Spleen (tissue), 11 donors: ENCODE measurements around the gene NHLRC3. TPM values are rescaled to one million over a fixed set of nuclear protein-coding genes. Genes with fewer than 3 reads are reported as not detected.

Experiments
- DNase-seq: peaks from one replicate; pipeline ENCODE4 v3.0.0-alpha.2; 2020
- H3K27ac ChIP-seq, 8 donors: fragments of 200-600 bp; sonication (generic) in 7 of 8; 1 replicate in 4 of 8; 2 replicates in 4 of 8; pipeline versions ENCODE4 v1.5.0 to v1.8.0; 2016 to 2021; ENCODE audit warnings: inconsistent platforms in 4 of 8, mild to moderate bottlenecking in 4 of 8, moderate library complexity in 1 of 8
- H3K27me3 ChIP-seq, 7 donors: fragments of 200-600 bp; sonication (generic) in 6 of 7; replicated peaks in 1 of 7; 1 replicate in 4 of 7; 2 replicates in 3 of 7; pipeline versions ENCODE4 v1.5.0 to v1.8.0; 2016 to 2021; ENCODE audit warnings: inconsistent platforms in 3 of 7, mild to moderate bottlenecking in 1 of 7
- H3K36me3 ChIP-seq, 6 donors: fragments of 200-600 bp; sonication (generic) in 5 of 6; 1 replicate in 4 of 6; 2 replicates in 2 of 6; pipeline versions ENCODE4 v1.5.0 to v1.8.0; 2016 to 2021; ENCODE audit warnings: inconsistent platforms in 2 of 6
- H3K4me1 ChIP-seq, 6 donors: fragments of 200-600 bp; sonication (generic) in 5 of 6; 1 replicate in 3 of 6; 2 replicates in 3 of 6; pipeline versions ENCODE4 v1.5.0 to v1.8.0; 2016 to 2021; ENCODE audit warnings: inconsistent platforms in 3 of 6
- H3K4me3 ChIP-seq, 8 donors: fragments of 200-600 bp; sonication (generic) in 7 of 8; 1 replicate in 4 of 8; 2 replicates in 4 of 8; pipeline versions ENCODE4 v1.5.0 to v1.8.0; 2016 to 2021; ENCODE audit warnings: inconsistent platforms in 4 of 8, mild to moderate bottlenecking in 4 of 8, moderate library complexity in 2 of 8
- H3K9me3 ChIP-seq, 8 donors: fragments of 200-600 bp; sonication (generic) in 7 of 8; 1 replicate in 4 of 8; 2 replicates in 4 of 8; pipeline versions ENCODE4 v1.5.0 to v1.8.0; 2016 to 2021; ENCODE audit warnings: inconsistent platforms in 4 of 8
- CTCF ChIP-seq, 11 experiments: fragments of 200-600 bp in 7 of 11; fragments of 450-650 bp in 4 of 11; sonication (generic) in 4 of 11; IDR thresholded peaks in 8 of 11; conservative IDR thresholded peaks in 3 of 11; 1 replicate in 7 of 11; 2 replicates in 4 of 11; pipeline versions ENCODE4 v1.4.0 to v1.8.0; 2016 to 2021; ENCODE audit warnings: antibody characterized with exemption in 11 of 11, inconsistent platforms in 4 of 11, mild to moderate bottlenecking in 1 of 11
- POLR2A ChIP-seq, 3 donors: fragments of 450-650 bp; IDR thresholded peaks; one replicate each; pipeline ENCODE4 v1.5.1; 2017; ENCODE audit warnings: antibody characterized with exemption in 3 of 3, mild to moderate bottlenecking in 1 of 3
- POLR2AphosphoS5 ChIP-seq, 3 donors: sonication (generic); formaldehyde crosslinking; IDR thresholded peaks; one replicate each; pipeline ENCODE4 v1.5.1; 2017; ENCODE audit warnings: antibody characterized with exemption in 3 of 3
- WGBS, 5 donors: extraction: QIAGEN DNeasy Blood & Tissue Kit in 3 of 5; methylation state at CpG; one replicate each; pipeline versions ENCODE4 v1.1.5 to v1.1.7; 2013 to 2018; 5-methylcytosine and 5-hydroxymethylcytosine counted together
- intact Hi-C: fragments of 100-400 bp; cut with DNase I; formaldehyde crosslinking; loops from one replicate; pipeline ENCODE4 v1.15.0; 2023; ENCODE audit warnings: low total_unique reads
- polyA plus RNA-seq, 3 donors: library from polyadenylated mRNA; stranded (reverse); fragments of 200-250 nt; gene quantifications; one replicate each; pipeline ENCODE4 v1.2.1, GENCODE V29; 2013
- total RNA-seq, 7 donors: library from RNA; depleted of rRNA in 3 of 7; stranded (reverse); fragments of >200 nt in 3 of 7; fragmentation: NEBNext Ultra II Directional in 4 of 7; extraction: Animal tissue kit (Norgen Biotek cat#: 25700) in 4 of 7; gene quantifications; one replicate each; pipeline versions ENCODE4 v1.1.0 to v1.2.1, GENCODE V29; 2016 to 2021
- donor health status: healthy with polysubstance abuse.
- donor health status: DM: no; HTN: no; CAD: no; lungs with moderate emphysema.
- donor health status: DM: no; HTN: no; CAD: no.
- donor health status: Bipolar disorder and iron deficiency.
- donor health status: healthy.
- donor health status: DM: no; HTN: no; CAD: no.
- donor health status: DM: yes; HTN: yes; CAD: no.

Gene NHLRC3
- total and polyA plus RNA-seq, 10 donors: 10.1 to 51.7 (median 35.5) TPM

- intact Hi-C loops: loop anchor here (10.0 kb wide), 1 partner anchor 561 kb away; no protein-coding TSS in a partner anchor
- Histone ChIP-seq H3K4me1 (peaks cover 0 to 30% (median 2%) of the 10 kb centered on the region in 6 donors), H3K27me3 (no peaks in the 10 kb centered on the region), H3K4me3 (no peak overlapping the region), H3K27ac (no peak overlapping the region), H3K9me3 (peaks cover 0 to 5% (median 0%) of the 10 kb centered on the region in 8 donors), H3K36me3 (peaks cover 0 to 34% (median 0%) of the 10 kb centered on the region in 6 donors)
- TF ChIP-seq POLR2AphosphoS5 (IDR thresholded peaks at IDR 0.05): no peak
- no peak for TF ChIP-seq POLR2A (IDR thresholded peaks at IDR 0.05)
- DNase-seq: no peak
- 55 to 77% (median 68%) methylated on average over 3 of the region's 3 CpGs for WGBS, 5 donors
These were observed 15.9 kb downstream of the NHLRC3 start for GRCh38 chr13:39054112-39054511.

GRCh38 chr13:39056018-39056417 lies 17.8 kb downstream of the NHLRC3 start:
- 97 to 100% (median 100%) methylated on average over 1 of the region's 1 CpG for WGBS, 5 donors
- Histone ChIP-seq H3K27ac (no peak overlapping the region), H3K36me3 (peaks cover 0 to 28% (median 0%) of the 10 kb centered on the region in 6 donors), H3K4me3 (no peak overlapping the region), H3K9me3 (peaks cover 0 to 5% (median 0%) of the 10 kb centered on the region in 8 donors), H3K4me1 (peaks cover 0 to 22% (median 0%) of the 10 kb centered on the region in 6 donors), H3K27me3 (no peaks in the 10 kb centered on the region)
- no peak for DNase-seq
- intact Hi-C loops: loop anchor here (10.0 kb wide), 1 partner anchor 559 kb away; no protein-coding TSS in a partner anchor
- TF ChIP-seq CTCF (IDR thresholded peaks at IDR 0.05 in 8 of 11, conservative IDR thresholded peaks at IDR 0.05 in 3 of 11) (no peak), POLR2AphosphoS5 (IDR thresholded peaks at IDR 0.05) (no peak), POLR2A (IDR thresholded peaks at IDR 0.05) (no peak)

- intact Hi-C loops: loop anchor here (10.0 kb wide), 1 partner anchor 557 kb away; no protein-coding TSS in a partner anchor
- Histone ChIP-seq H3K4me1 (peaks cover 0 to 15% (median 0%) of the 10 kb centered on the region in 6 donors), H3K9me3 (peaks cover 0 to 5% (median 0%) of the 10 kb centered on the region in 8 donors), H3K27ac (no peak overlapping the region), H3K27me3 (no peaks in the 10 kb centered on the region), H3K4me3 (no peak overlapping the region), H3K36me3 (peaks cover 0 to 31% (median 0%) of the 10 kb centered on the region in 6 donors)
- DNase-seq: no peak
- TF ChIP-seq CTCF (IDR thresholded peaks at IDR 0.05 in 8 of 11, conservative IDR thresholded peaks at IDR 0.05 in 3 of 11) (no peak), POLR2AphosphoS5 (IDR thresholded peaks at IDR 0.05) (no peak), POLR2A (IDR thresholded peaks at IDR 0.05) (no peak)
These were observed 19.8 kb downstream of the NHLRC3 start for GRCh38 chr13:39058040-39058439.

GRCh38 chr13:39062004-39062403 lies 23.7 kb downstream of the NHLRC3 start:
- H3K27ac ChIP-seq: no peak overlapping the region
- no peak for DNase-seq
- no peak for TF ChIP-seq POLR2AphosphoS5 (IDR thresholded peaks at IDR 0.05)
- TF ChIP-seq POLR2A (IDR thresholded peaks at IDR 0.05): no peak
- intact Hi-C loops: no loop called here
- H3K36me3 ChIP-seq: peaks cover 0 to 29% (median 0%) of the 10 kb centered on the region in 6 donors
- H3K9me3 ChIP-seq: no peaks in the 10 kb centered on the region
- H3K4me3 ChIP-seq: no peak overlapping the region
- H3K4me1 ChIP-seq: no peaks in the 10 kb centered on the region
- WGBS, 5 donors: 96 to 100% (median 96%) methylated on average over 4 of the region's 4 CpGs
- H3K27me3 ChIP-seq: no peaks in the 10 kb centered on the region

GRCh38 chr13:39072842-39073241 lies 34.6 kb downstream of the NHLRC3 start:
- Histone ChIP-seq H3K4me1 (no peaks in the 10 kb centered on the region), H3K27me3 (peaks cover 0 to 41% (median 0%) of the 10 kb centered on the region in 7 donors), H3K9me3 (no peaks in the 10 kb centered on the region), H3K4me3 (no peak overlapping the region), H3K36me3 (no peaks in the 10 kb centered on the region), H3K27ac (no peak overlapping the region)
- DNase-seq: no peak
- WGBS, 5 donors: 63 to 84% (median 78%) methylated on average over 1 to 2 of the region's 2 CpGs
- TF ChIP-seq POLR2A (IDR thresholded peaks at IDR 0.05): no peak
- TF ChIP-seq CTCF (IDR thresholded peaks at IDR 0.05 in 8 of 11, conservative IDR thresholded peaks at IDR 0.05 in 3 of 11): no peak
- TF ChIP-seq POLR2AphosphoS5 (IDR thresholded peaks at IDR 0.05): no peak
- intact Hi-C loops: no loop called here
